ENCODE measurements around the gene MRPS5.

DNA sequence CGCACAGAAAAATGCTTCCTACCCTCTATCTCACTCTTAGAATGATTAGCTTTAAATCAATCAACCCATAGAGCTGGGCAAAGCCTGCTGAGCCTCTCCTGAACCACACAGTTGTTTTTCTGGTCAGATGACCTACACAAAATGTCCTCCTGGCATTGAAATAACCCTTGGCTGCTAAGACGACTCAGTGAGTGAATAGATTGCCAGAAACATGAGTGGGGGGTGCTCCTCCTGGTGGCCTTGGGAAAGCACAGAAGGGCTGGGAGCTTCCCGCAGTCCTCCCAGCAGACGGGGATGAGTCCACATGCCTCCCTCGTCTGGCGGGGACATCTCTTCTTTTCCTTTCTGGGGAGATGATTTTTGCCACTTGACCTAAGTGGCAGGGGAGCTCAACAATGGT lies 81.2 kb downstream of the MRPS5 start:
- TF ChIP-seq GATA3 (IDR thresholded peaks at IDR 0.05; ENCODE audit: low read depth, low read length): no peak
- no peak for TF ChIP-seq GATA2 (IDR thresholded peaks at IDR 0.05; ENCODE audit: low read depth, low read length)

Measured in SH-SY5Y (cell line).